WTC11 (cell line): ENCODE measurements around the gene VPS52. TPM values are rescaled to one million over a fixed set of nuclear protein-coding genes. Genes with fewer than 3 reads are reported as not detected.

Source experiments
- ATAC-seq: fragments of 200-7000 bp; cut with Tn5 transposase; 2 replicates; pipeline ENCODE4 v1.10.0; 2021; ENCODE audit warnings: mild to moderate bottlenecking, moderate library complexity
- CTCF ChIA-PET: fragments of 300-600 bp; sonication (Branson Sonifier 250); formaldehyde crosslinking; loops from one replicate; lab custom pipeline; 2021; ENCODE audit warnings: antibody characterized with exemption; lab: Charles Lee
- POLR2A ChIA-PET: fragments of 350-600 bp; sonication (Branson Sonifier 250); formaldehyde crosslinking; loops from one replicate; lab custom pipeline; 2021; ENCODE audit warnings: antibody characterized with exemption; lab: Charles Lee
- DNase-seq: peaks from one replicate; pipeline ENCODE4 v3.0.0; 2021; ENCODE audit warnings: low spot score
- H3K27ac Mint-ChIP-seq: 2 replicates; pipeline ENCODE4 v1.8.0; 2021; ENCODE audit warnings: mixed read lengths
- H3K27me3 Mint-ChIP-seq: 2 replicates; pipeline ENCODE4 v1.8.0; 2021; ENCODE audit warnings: low read depth, mild to moderate bottlenecking, moderate library complexity, mixed read lengths
- H3K36me3 Mint-ChIP-seq: 2 replicates; pipeline ENCODE4 v1.8.0; 2021; ENCODE audit warnings: mixed read lengths
- H3K4me1 Mint-ChIP-seq: 2 replicates; pipeline ENCODE4 v1.8.0; 2022; ENCODE audit warnings: mixed read lengths
- H3K4me3 Mint-ChIP-seq: 2 replicates; pipeline ENCODE4 v1.8.0; 2021; ENCODE audit warnings: mild to moderate bottlenecking, moderate library complexity, mixed read lengths
- H3K9me3 Mint-ChIP-seq: 2 replicates; pipeline ENCODE4 v1.8.0; 2021; ENCODE audit warnings: mixed read lengths
- ARID4B ChIP-seq: sonication (generic); formaldehyde crosslinking; IDR thresholded peaks from 2 replicates; pipeline ENCODE4 v1.8.0; 2023; ENCODE audit warnings: missing genetic modification reagents, mild to moderate bottlenecking, borderline replicate concordance
- CREM ChIP-seq: sonication (generic); formaldehyde crosslinking; IDR thresholded peaks from 2 replicates; pipeline ENCODE4 v1.8.1; 2022; ENCODE audit warnings: mild to moderate bottlenecking, missing genetic modification reagents, moderate library complexity
- CTCF ChIP-seq: fragments of 200-600 bp; IDR thresholded peaks from 2 replicates; pipeline ENCODE4 v1.8.0; 2022; ENCODE audit warnings: antibody characterized with exemption
- ETV6 ChIP-seq: sonication (generic); formaldehyde crosslinking; IDR thresholded peaks from 2 replicates; pipeline ENCODE4 v1.8.1; 2022; ENCODE audit warnings: mild to moderate bottlenecking, missing genetic modification reagents
- FOXJ3 ChIP-seq: sonication (generic); formaldehyde crosslinking; IDR thresholded peaks from 2 replicates; pipeline ENCODE4 v1.9.0; 2021; ENCODE audit warnings: missing genetic modification reagents, mild to moderate bottlenecking, borderline replicate concordance
- FOXK1 ChIP-seq: sonication (generic); formaldehyde crosslinking; IDR thresholded peaks from 2 replicates; pipeline ENCODE4 v1.8.0; 2022; ENCODE audit warnings: mild to moderate bottlenecking, moderate library complexity, missing genetic modification reagents
- HMGXB4 ChIP-seq: sonication (generic); formaldehyde crosslinking; IDR thresholded peaks from 2 replicates; pipeline ENCODE4 v1.8.1; 2023; ENCODE audit warnings: mild to moderate bottlenecking, moderate library complexity, missing genetic modification reagents
- KAT7 ChIP-seq: sonication (generic); formaldehyde crosslinking; IDR thresholded peaks from 2 replicates; pipeline ENCODE4 v1.8.1; 2023; ENCODE audit warnings: missing genetic modification reagents, mild to moderate bottlenecking, borderline replicate concordance
- MXD4 ChIP-seq: fragments of 250-450 bp; sonication (Bioruptor Pico); IDR thresholded peaks from 2 replicates; pipeline ENCODE4 v1.8.0; 2021; ENCODE audit warnings: mild to moderate bottlenecking, moderate library complexity, borderline replicate concordance
- NFYB ChIP-seq: sonication (generic); formaldehyde crosslinking; conservative IDR thresholded peaks from 2 replicates; pipeline ENCODE4 v1.8.0; 2022; ENCODE audit warnings: low read depth, missing genetic modification reagents
- NR3C1 ChIP-seq: sonication (generic); formaldehyde crosslinking; conservative IDR thresholded peaks from 2 replicates; pipeline ENCODE4 v1.8.1; 2023; ENCODE audit warnings: low read depth, mild to moderate bottlenecking, missing genetic modification reagents
- OVOL2 ChIP-seq: fragments of 250-450 bp; sonication (Bioruptor Pico); IDR thresholded peaks from 2 replicates; pipeline ENCODE4 v1.9.0; 2021; ENCODE audit warnings: mild to moderate bottlenecking, borderline replicate concordance
- SMAD4 ChIP-seq: sonication (generic); formaldehyde crosslinking; IDR thresholded peaks from 2 replicates; pipeline ENCODE4 v1.8.0; 2022; ENCODE audit warnings: mild to moderate bottlenecking, missing genetic modification reagents
- SP1 ChIP-seq: sonication (generic); formaldehyde crosslinking; conservative IDR thresholded peaks from 2 replicates; pipeline ENCODE4 v1.8.1; 2022; ENCODE audit warnings: missing genetic modification reagents
- ZMAT4 ChIP-seq: fragments of 250-450 bp; sonication (Bioruptor Pico); IDR thresholded peaks from 2 replicates; pipeline ENCODE4 v1.9.0; 2021; ENCODE audit warnings: mild to moderate bottlenecking
- ZNF121 ChIP-seq: sonication (generic); formaldehyde crosslinking; IDR thresholded peaks from 2 replicates; pipeline ENCODE4 v1.8.0; 2023; ENCODE audit warnings: missing genetic modification reagents
- ZNF138 ChIP-seq: sonication (generic); formaldehyde crosslinking; conservative IDR thresholded peaks from 2 replicates; pipeline ENCODE4 v1.8.1; 2022; ENCODE audit warnings: mild to moderate bottlenecking, moderate library complexity, missing genetic modification reagents
- ZNF232 ChIP-seq: sonication (generic); formaldehyde crosslinking; IDR thresholded peaks from 2 replicates; pipeline ENCODE4 v1.8.0; 2022; ENCODE audit warnings: mild to moderate bottlenecking, missing genetic modification reagents
- ZNF396 ChIP-seq: fragments of 250-450 bp; sonication (Bioruptor Pico); IDR thresholded peaks from 2 replicates; pipeline ENCODE4 v1.8.0; 2021; ENCODE audit warnings: mild to moderate bottlenecking, moderate library complexity, borderline replicate concordance
- total RNA-seq: library from RNA; stranded (reverse); gene quantifications from 3 replicates; pipeline ENCODE4 v1.2.3, GENCODE V29; 2021
- TF ChIP-seq, protein P1 (sequence below): sonication (generic); formaldehyde crosslinking; IDR thresholded peaks from 2 replicates; pipeline ENCODE4 v1.8.0; 2022; ENCODE audit warnings: mild to moderate bottlenecking, missing genetic modification reagents
- TF ChIP-seq, protein P2 (sequence below): sonication (generic); formaldehyde crosslinking; IDR thresholded peaks from 2 replicates; pipeline ENCODE4 v1.8.0; 2022; ENCODE audit warnings: mild to moderate bottlenecking, missing genetic modification reagents

VPS52 gene
- total RNA-seq, 1 experiment from 2014 or later, result 46.8 TPM

DNA sequence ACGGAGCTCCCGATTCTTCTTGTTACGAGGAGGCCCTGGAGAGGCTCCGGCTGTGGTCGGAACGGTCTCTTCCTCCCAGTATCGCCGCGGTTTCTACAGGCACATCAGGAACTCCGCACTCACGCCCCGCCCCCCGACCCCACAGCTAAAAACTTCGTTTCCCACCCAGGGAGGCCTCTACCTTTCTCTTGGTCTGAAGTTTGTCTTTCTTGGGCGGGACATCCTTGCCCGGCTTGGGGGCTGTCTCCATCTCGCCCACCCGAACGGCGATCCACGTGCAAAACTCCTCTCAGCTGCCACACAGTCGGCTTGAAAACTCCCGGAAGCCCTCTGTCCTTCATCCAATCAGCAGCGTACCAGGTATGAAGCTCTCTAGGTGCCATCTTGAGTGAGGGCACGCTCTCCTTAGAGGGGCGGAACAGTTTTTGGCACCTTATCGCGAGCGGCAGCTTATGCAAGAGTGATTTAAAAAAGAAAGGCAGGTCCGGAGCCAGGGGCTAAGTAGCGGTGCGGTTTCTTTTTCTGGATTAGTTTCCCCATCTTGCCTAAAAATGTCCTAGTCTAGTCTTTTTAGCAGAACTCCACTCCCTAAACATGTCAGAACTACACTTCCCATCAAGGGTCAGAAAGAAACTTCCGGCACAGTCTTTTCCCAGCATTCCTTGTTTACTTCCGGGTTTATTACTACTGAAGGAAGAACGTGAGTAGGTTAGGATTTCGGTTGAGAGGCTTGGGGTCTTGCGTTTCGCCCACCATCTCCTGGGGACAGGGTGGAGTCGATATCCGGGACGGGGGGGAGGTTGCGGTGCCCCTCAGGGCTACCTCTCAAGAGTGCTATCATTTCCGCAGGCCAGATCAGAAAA is 17.5 kb upstream of the VPS52 start, which contains the start of the genes PFDN6 and WDR46 (continued):
- TF ChIP-seq FOXK1 (CRISPR knock-in tag) (peak; percentile 95), NFYB (CRISPR knock-in tag) (peak; percentile 75)
- TF ChIP-seq, all 79 proteins: peak for 7

DNA sequence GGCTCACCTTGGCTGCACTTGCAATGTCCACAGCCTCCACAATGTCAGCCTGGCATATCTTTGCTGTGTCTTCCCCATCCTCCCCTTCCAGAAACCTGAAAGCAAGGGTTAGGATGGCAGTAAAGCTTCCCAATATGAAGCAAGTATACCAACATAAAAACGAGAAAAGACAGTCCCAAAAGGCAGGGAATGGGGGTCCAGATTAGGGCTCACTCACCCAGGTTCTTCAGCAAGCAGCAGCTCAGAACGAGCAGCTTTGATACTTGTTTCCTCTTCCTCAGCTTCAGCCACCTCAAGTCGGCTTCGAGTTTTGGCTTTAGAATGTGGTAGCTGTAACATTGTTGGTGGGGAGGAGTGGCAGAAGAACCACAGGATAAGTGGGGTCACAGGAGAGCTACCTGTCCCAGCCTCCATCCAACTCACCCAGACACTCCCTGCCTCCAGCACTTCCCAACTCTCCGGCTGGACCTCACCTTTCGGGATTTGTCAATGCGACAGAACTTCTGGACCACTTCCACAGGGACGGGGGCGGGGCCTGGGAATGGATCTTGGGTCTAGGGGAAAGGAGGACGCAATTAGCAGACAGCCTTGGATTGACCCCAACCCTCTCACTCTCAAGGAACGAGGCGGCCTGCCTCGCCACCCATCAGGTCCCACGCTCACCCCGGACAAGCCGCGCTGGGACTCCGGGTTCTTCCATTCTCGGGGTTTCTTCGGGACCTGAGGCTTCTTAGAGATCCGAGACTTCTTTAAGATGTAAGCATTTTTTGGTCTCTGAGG is 16.7 kb upstream of the VPS52 start:
- H3K36me3 Mint-ChIP-seq, result peaks cover 38% of the 10 kb centered on the region
- ATAC-seq, result no peak
- CTCF ChIA-PET, result interaction anchor here (0.5 to 3.3 kb wide), 8 partner anchors 10 to 130 kb away, joined by 3 to 36 read pairs (median 4); partner anchors contain the start of genes B3GALT4, CUTA, RGL2 and ZBTB22

GRCh38 chr6:33286946-33287914 is 15.6 kb upstream of the VPS52 start:
- POLR2A ChIA-PET, result interaction anchor here (3.6 kb wide), 1 partner anchor 10 kb away, joined by 27 read pairs; the partner anchor contains the start of gene B3GALT4
- ATAC-seq, result no peak
- H3K27ac Mint-ChIP-seq, result no peak overlapping the region
- no peaks in the 10 kb centered on the region for H3K27me3 Mint-ChIP-seq
- DNase-seq, result no peak
- peak overlapping the region; percentile 99 for H3K4me3 Mint-ChIP-seq
- CTCF ChIA-PET, result interaction anchor here (1.2 kb wide), 1 partner anchor 12 kb away, joined by 3 read pairs; no protein-coding TSS in a partner anchor
- H3K36me3 Mint-ChIP-seq, result peaks cover 33% of the 10 kb centered on the region
- no peaks in the 10 kb centered on the region for H3K9me3 Mint-ChIP-seq
- peaks cover 22% of the 10 kb centered on the region for H3K4me1 Mint-ChIP-seq
- TF ChIP-seq CREM (CRISPR knock-in tag) (no peak), ETV6 (CRISPR knock-in tag) (no peak), MXD4 (CRISPR knock-in tag) (no peak), ARID4B (CRISPR knock-in tag) (no peak), NR3C1 (no peak), SP1 (CRISPR knock-in tag) (no peak), CTCF (no peak), ZNF138 (CRISPR knock-in tag) (no peak), FOXJ3 (CRISPR knock-in tag) (no peak), HMGXB4 (CRISPR knock-in tag) (no peak), OVOL2 (no peak)
- TF ChIP-seq, protein P1, sequence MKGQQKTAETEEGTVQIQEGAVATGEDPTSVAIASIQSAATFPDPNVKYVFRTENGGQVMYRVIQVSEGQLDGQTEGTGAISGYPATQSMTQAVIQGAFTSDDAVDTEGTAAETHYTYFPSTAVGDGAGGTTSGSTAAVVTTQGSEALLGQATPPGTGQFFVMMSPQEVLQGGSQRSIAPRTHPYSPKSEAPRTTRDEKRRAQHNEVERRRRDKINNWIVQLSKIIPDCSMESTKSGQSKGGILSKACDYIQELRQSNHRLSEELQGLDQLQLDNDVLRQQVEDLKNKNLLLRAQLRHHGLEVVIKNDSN (CRISPR knock-in tag), result no peak

More for the DNA sequence above, 16.7 kb upstream of the VPS52 start:
- no peak for TF ChIP-seq SMAD4 (CRISPR knock-in tag)
- TF ChIP-seq, protein P2, sequence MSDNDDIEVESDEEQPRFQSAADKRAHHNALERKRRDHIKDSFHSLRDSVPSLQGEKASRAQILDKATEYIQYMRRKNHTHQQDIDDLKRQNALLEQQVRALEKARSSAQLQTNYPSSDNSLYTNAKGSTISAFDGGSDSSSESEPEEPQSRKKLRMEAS, result peak; percentile 32; the same call in 1 of the 2 replicates
- TF ChIP-seq ZNF396 (CRISPR knock-in tag), result no peak
- TF ChIP-seq ZNF121 (CRISPR knock-in tag), result no peak
- TF ChIP-seq ZNF232, result no peak
- no peak for TF ChIP-seq ZMAT4 (CRISPR knock-in tag)
- TF ChIP-seq KAT7, result no peak
- no peak for TF ChIP-seq FOXJ3 (CRISPR knock-in tag)
- TF ChIP-seq, all 79 proteins: peak for 1
- POLR2A ChIA-PET, result interaction anchor here (1.6 to 3.6 kb wide), 4 partner anchors 9 to 143 kb away, joined by 4 to 27 read pairs (median 7); partner anchors contain the start of genes B3GALT4, RPS18 and VPS52
- DNase-seq, result no peak
- Mint-ChIP-seq H3K4me1 (peaks cover 22% of the 10 kb centered on the region), H3K4me3 (peak overlapping the region; percentile 99), H3K27me3 (no peaks in the 10 kb centered on the region), H3K9me3 (no peaks in the 10 kb centered on the region), H3K27ac (peak overlapping the region; percentile 57; the same call in 1 of the 2 replicates)
